RWPE1 (cell line): Measurements from ENCODE around the gene COPE.
"Not testable (repeated sequence)": the region's sequence is repeated elsewhere in the genome, so short reads cannot be mapped to it uniquely, and the experiment has no call there.

Source experiments
- CTCF ChIA-PET: fragments of 350-600 bp; sonication (Branson Sonifier 250); formaldehyde crosslinking; extraction: SDS; loops from one replicate; lab custom pipeline; 2021; lab: Yijun Ruan, JAX
- POLR2A ChIA-PET: fragments of 400-600 bp; formaldehyde crosslinking; extraction: SDS; loops from one replicate; lab custom pipeline; 2020; ENCODE audit warnings: antibody characterized with exemption; ENCODE audit not compliant: low non-redundant PET; lab: Yijun Ruan, JAX
- DNase-seq: peaks from one replicate; pipeline ENCODE4 v3.0.0; 2012; ENCODE audit warnings: low spot score
- H3K27ac ChIP-seq: fragments of 450-650 bp; 2 replicates; pipeline ENCODE4 v1.5.1; 2017
- CTCF ChIP-seq: fragments of 450-650 bp; conservative IDR thresholded peaks from 2 replicates; pipeline ENCODE4 v1.5.1; 2017; ENCODE audit warnings: low read depth, mild to moderate bottlenecking

Gene COPE

GRCh38 chr19:18922228-18922985 is 3.2 kb upstream of the COPE start:
- no peak for TF ChIP-seq CTCF
- ChIA-PET CTCF (no interaction called here), POLR2A (no interaction called here)
- peak overlapping the region; percentile 27 for H3K27ac ChIP-seq
- DNase-seq: no peak

- CTCF ChIA-PET: no interaction called here
- POLR2A ChIA-PET: no interaction called here
- no peak for DNase-seq
- H3K27ac ChIP-seq: peak overlapping the region; percentile 9; the same call in 1 of the 2 replicates
- no peak for TF ChIP-seq CTCF
Measured at GRCh38 chr19:18921593-18921992, 2.4 kb upstream of the COPE start.

GRCh38 chr19:18920400-18920799 is 1.2 kb upstream of the COPE start:
- ChIA-PET CTCF (interaction anchor here (1.1 to 2.5 kb wide), 2 partner anchors 20 to 67 kb away, joined by 3 to 8 read pairs; no protein-coding TSS in a partner anchor), POLR2A (no interaction called here)
- 0 out of 2 replicates have a peak overlapping the region, but pooled peaks have one; percentile 14 for H3K27ac ChIP-seq
- TF ChIP-seq CTCF: no peak
- no peak for DNase-seq

GRCh38 chr19:18919900-18920214 is 670 bp upstream of the COPE start:
- H3K27ac ChIP-seq: peak overlapping the region; percentile 84
- ChIA-PET CTCF (interaction anchor here (0.7 to 2.5 kb wide), 3 partner anchors 20 to 152 kb away, joined by 3 to 8 read pairs (median 3); no protein-coding TSS in a partner anchor), POLR2A (interaction anchor here (0.8 to 1.1 kb wide), 3 partner anchors 9 to 326 kb away, joined by 3 to 4 read pairs (median 3); no protein-coding TSS in a partner anchor)
- TF ChIP-seq CTCF: no peak
- DNase-seq: no peak

- CTCF ChIA-PET: interaction anchor here (0.6 kb wide), 1 partner anchor 529 kb away, joined by 5 read pairs; no protein-coding TSS in a partner anchor
- DNase-seq, POLR2A ChIA-PET: not testable (repeated sequence)
- H3K27ac ChIP-seq: peak overlapping the region; percentile 4; the same call in 1 of the 2 replicates
Measured at GRCh38 chr19:18917593-18917992, 1.6 kb downstream of the COPE start.

- DNase-seq: no peak
- peak overlapping the region; percentile 4; the same call in 1 of the 2 replicates for H3K27ac ChIP-seq
- CTCF ChIA-PET: no interaction called here
- TF ChIP-seq CTCF: no peak; the same call in 1 of the 2 replicates
- POLR2A ChIA-PET: no interaction called here
Measured at GRCh38 chr19:18915639-18916038, 3.5 kb downstream of the COPE start.

GRCh38 chr19:18913466-18913865 is 5.7 kb downstream of the COPE start:
- POLR2A ChIA-PET: no interaction called here
- peak overlapping the region; percentile 1; the same call in 1 of the 2 replicates for H3K27ac ChIP-seq
- TF ChIP-seq CTCF: no peak
- CTCF ChIA-PET: no interaction called here
- DNase-seq: no peak
